ENCODE results near the gene ELL2. TPM values are rescaled to one million over a fixed set of nuclear protein-coding genes. Genes with fewer than 3 reads are reported as not detected.

The ELL2 gene
- total RNA-seq, 4 donors from 2014 or later: 5.8 to 46.8 (median 19.7) TPM

- in situ Hi-C loops (cut with MboI; ENCODE audit: low pct_ligation_motif_present in 1 of 4, low pct_unique_long_range_greater_than_20kb in 1 of 4, low sequenced_read_pairs in 3 of 4) (loop anchor here in 2 of 4 donors (25.0 kb wide), 2 partner anchors 95 to 380 kb away; no protein-coding TSS in a partner anchor), intact Hi-C loops (cut with DNase I; ENCODE audit: low total_unique reads) (loop anchor here (10.0 kb wide), 1 partner anchor 377 kb away; no protein-coding TSS in a partner anchor)
- Histone ChIP-seq H3K4me3 (no peak overlapping the region), H3K9me3 (no peaks in the 10 kb centered on the region), H3K36me3 (no peaks in the 10 kb centered on the region), H3K27ac (no peak overlapping the region), H3K4me1 (peaks cover 3 to 49% (median 32%) of the 10 kb centered on the region in 4 donors), H3K27me3 (no peaks in the 10 kb centered on the region)
- DNase-seq: no peak
- TF ChIP-seq POLR2AphosphoS5 (IDR thresholded peaks at IDR 0.05) (no peak), POLR2A (IDR thresholded peaks at IDR 0.05) (no peak), CTCF (IDR thresholded peaks at IDR 0.05) (no peak)
- WGBS, 2 donors (ENCODE audit: low coverage in 1 of 2): 83 to 84% methylated on average over 3 of the region's 3 CpGs
Observed at GRCh38 chr5:95957561-95958203, 4.0 kb downstream of the ELL2 start.

- H3K27ac ChIP-seq: no peak overlapping the region
- no peaks in the 10 kb centered on the region for H3K36me3 ChIP-seq
- TF ChIP-seq CTCF (IDR thresholded peaks at IDR 0.05) (no peak), POLR2A (IDR thresholded peaks at IDR 0.05) (no peak), EP300 (IDR thresholded peaks at IDR 0.05; ENCODE audit: low read depth) (no peak), POLR2AphosphoS5 (IDR thresholded peaks at IDR 0.05) (no peak)
- in situ Hi-C loops (cut with MboI; ENCODE audit: low pct_ligation_motif_present in 1 of 4, low pct_unique_long_range_greater_than_20kb in 1 of 4, low sequenced_read_pairs in 3 of 4): loop anchor here in 2 of 4 donors (25.0 kb wide), 2 partner anchors 95 to 380 kb away; no protein-coding TSS in a partner anchor
- intact Hi-C loops (cut with DNase I; ENCODE audit: low total_unique reads): loop anchor here (10.0 kb wide), 1 partner anchor 378 kb away; no protein-coding TSS in a partner anchor
- DNase-seq: no peak
- H3K4me3 ChIP-seq: no peak overlapping the region
- no peaks in the 10 kb centered on the region for H3K27me3 ChIP-seq
- no peaks in the 10 kb centered on the region for H3K9me3 ChIP-seq
- H3K4me1 ChIP-seq: peaks cover 3 to 44% (median 30%) of the 10 kb centered on the region in 4 donors
Observed at GRCh38 chr5:95956900-95957293, 4.8 kb downstream of the ELL2 start.

GRCh38 chr5:95956021-95956899 lies 5.4 kb downstream of the ELL2 start:
- Histone ChIP-seq H3K27ac (no peak overlapping the region), H3K4me1 (peaks cover 3 to 44% (median 30%) of the 10 kb centered on the region in 4 donors), H3K4me3 (no peak overlapping the region), H3K36me3 (no peaks in the 10 kb centered on the region), H3K9me3 (no peaks in the 10 kb centered on the region), H3K27me3 (no peaks in the 10 kb centered on the region)
- intact Hi-C loops (cut with DNase I; ENCODE audit: low total_unique reads) (loop anchor here (10.0 kb wide), 1 partner anchor 379 kb away; no protein-coding TSS in a partner anchor), in situ Hi-C loops (cut with MboI; ENCODE audit: low pct_ligation_motif_present in 1 of 4, low pct_unique_long_range_greater_than_20kb in 1 of 4, low sequenced_read_pairs in 3 of 4) (loop anchor here in 2 of 4 donors (25.0 kb wide), 2 partner anchors 94 to 381 kb away; no protein-coding TSS in a partner anchor)
- DNase-seq: no peak
- no peak for TF ChIP-seq EP300 (IDR thresholded peaks at IDR 0.05; ENCODE audit: low read depth)
- TF ChIP-seq POLR2AphosphoS5 (IDR thresholded peaks at IDR 0.05): no peak
- TF ChIP-seq POLR2A (IDR thresholded peaks at IDR 0.05): no peak
- no peak for TF ChIP-seq CTCF (IDR thresholded peaks at IDR 0.05)
- 74 to 84% methylated on average over 2 of the region's 2 CpGs for WGBS, 2 donors (ENCODE audit: low coverage in 1 of 2)

GRCh38 chr5:95954716-95955115 lies 6.9 kb downstream of the ELL2 start:
- TF ChIP-seq POLR2AphosphoS5 (IDR thresholded peaks at IDR 0.05) (no peak), POLR2A (IDR thresholded peaks at IDR 0.05) (no peak), EP300 (IDR thresholded peaks at IDR 0.05; ENCODE audit: low read depth) (no peak), CTCF (IDR thresholded peaks at IDR 0.05) (no peak)
- Histone ChIP-seq H3K27ac (no peak overlapping the region), H3K4me1 (peaks cover 2 to 49% (median 31%) of the 10 kb centered on the region in 4 donors), H3K27me3 (no peaks in the 10 kb centered on the region), H3K36me3 (no peaks in the 10 kb centered on the region), H3K4me3 (no peak overlapping the region), H3K9me3 (no peaks in the 10 kb centered on the region)
- in situ Hi-C loops (cut with MboI; ENCODE audit: low pct_ligation_motif_present in 1 of 4, low pct_unique_long_range_greater_than_20kb in 1 of 4, low sequenced_read_pairs in 3 of 4) (loop anchor here in 2 of 4 donors (25.0 kb wide), 2 partner anchors 92 to 383 kb away; no protein-coding TSS in a partner anchor), intact Hi-C loops (cut with DNase I; ENCODE audit: low total_unique reads) (loop anchor here (10.0 kb wide), 1 partner anchor 380 kb away; no protein-coding TSS in a partner anchor)
- 43 to 96% methylated on average over 1 to 3 of the region's 3 CpGs for WGBS, 2 donors (ENCODE audit: low coverage in 1 of 2)
- DNase-seq: no peak
